ENCODE results near the gene LDLRAD4. TPM values are rescaled to one million over a fixed set of nuclear protein-coding genes. Genes with fewer than 3 reads are reported as not detected.

The LDLRAD4 gene
- total and polyA plus RNA-seq, 9 of the 15 experiments (the other 6 are each of a cell fraction or from before 2014, with no cell fraction given) = 0.01 TPM; not detected in 8

GRCh38 chr18:13521418-13521817 lies 302.9 kb downstream of the LDLRAD4 start:
- no peak for ATAC-seq
- WGBS (ENCODE audit: insufficient coverage, low coverage, missing lambda C conversion rate) = 0% methylated on average over 4 of the region's 4 CpGs
- H3K27me3 ChIP-seq (ENCODE audit: control insufficient read depth in 2 of 2, insufficient read depth in 2 of 2, low read length in 2 of 2) = peaks cover 0 to 24% of the 10 kb centered on the region in 2 experiments; a peak in 2 of 5 replicates
- H3K4me3 ChIP-seq = no peak overlapping the region
- no peak for TF ChIP-seq MAX (CRISPR knock-in tag; IDR thresholded peaks at IDR 0.05)
- TF ChIP-seq ZNF280A (IDR thresholded peaks at IDR 0.05; ENCODE audit: low read depth, partially characterized antibody) = no peak
- no peak for TF ChIP-seq KAT2B (IDR thresholded peaks at IDR 0.05; ENCODE audit: low read depth, low read length)
- no peak for TF ChIP-seq NCOA4 (IDR thresholded peaks at IDR 0.05; ENCODE audit: partially characterized antibody)
- no peak for TF ChIP-seq PRPF4 (IDR thresholded peaks at IDR 0.05; ENCODE audit: insufficient read depth, low read depth, low read length, poor library complexity, severe bottlenecking)
- TF ChIP-seq HIVEP1 (CRISPR knock-in tag; IDR thresholded peaks at IDR 0.05) = no peak
- TF ChIP-seq, protein P1, sequence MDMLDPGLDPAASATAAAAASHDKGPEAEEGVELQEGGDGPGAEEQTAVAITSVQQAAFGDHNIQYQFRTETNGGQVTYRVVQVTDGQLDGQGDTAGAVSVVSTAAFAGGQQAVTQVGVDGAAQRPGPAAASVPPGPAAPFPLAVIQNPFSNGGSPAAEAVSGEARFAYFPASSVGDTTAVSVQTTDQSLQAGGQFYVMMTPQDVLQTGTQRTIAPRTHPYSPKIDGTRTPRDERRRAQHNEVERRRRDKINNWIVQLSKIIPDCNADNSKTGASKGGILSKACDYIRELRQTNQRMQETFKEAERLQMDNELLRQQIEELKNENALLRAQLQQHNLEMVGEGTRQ (CRISPR knock-in tag; IDR thresholded peaks at IDR 0.05) = 0 out of 2 replicates have a peak, but pooled peaks have one; percentile 5
- TF ChIP-seq RAD51 (IDR thresholded peaks at IDR 0.05; ENCODE audit: borderline replicate concordance, low read depth) = 0 out of 2 replicates have a peak, but pooled peaks have one; percentile 38
- in situ Hi-C loops (cut with MboI) (loop anchor here (10.0 kb wide), 1 partner anchor 1113 kb away; no protein-coding TSS in a partner anchor), intact Hi-C loops (cut with micrococcal nuclease) (loop anchor here (10.0 kb wide), 1 partner anchor 57 kb away; no protein-coding TSS in a partner anchor)
- CTCF ChIA-PET (ENCODE audit: low intra/inter-chr PET ratio) = no interaction called here
- H3K9me3 ChIP-seq (replicated peaks; ENCODE audit: control insufficient read depth, insufficient read depth, low read depth, low read length) = no peaks in the 10 kb centered on the region
- H3K79me2 ChIP-seq (ENCODE audit: control insufficient read depth, insufficient read depth, low read length) = no peaks in the 10 kb centered on the region
- BruUV-seq (replicated peaks) = no TSS peak
- no peaks in the 10 kb centered on the region for H3K9me1 ChIP-seq (ENCODE audit: control insufficient read depth, insufficient read depth, low read length)
- no peak overlapping the region for H3K27ac ChIP-seq (ENCODE audit: extremely low read depth, low read depth, low read length)
- no peaks in the 10 kb centered on the region for H3K4me1 ChIP-seq (replicated peaks in 1 of 2; ENCODE audit: control insufficient read depth in 2 of 2, insufficient read depth in 2 of 2, low read length in 2 of 2)
- H2AFZ ChIP-seq (ENCODE audit: low read depth, low read length) = no peak overlapping the region
- no peak overlapping the region for H3K9ac ChIP-seq (ENCODE audit: insufficient read depth in 1 of 2, low read depth in 2 of 2, low read length in 2 of 2)
- no peak for DNase-seq (ENCODE audit: extremely low read depth in 1 of 4, low spot score in 3 of 4)
- FAIRE-seq = no peak
- H4K20me1 ChIP-seq (replicated peaks; ENCODE audit: control insufficient read depth, insufficient read depth, low read length) = no peaks in the 10 kb centered on the region
- no peak overlapping the region for H3K4me2 ChIP-seq (ENCODE audit: insufficient read depth, low read length)
- POLR2A ChIA-PET = interaction anchor here (0.7 kb wide), 1 partner anchor 426 kb away, joined by 4 read pairs; no protein-coding TSS in a partner anchor
- no peaks in the 10 kb centered on the region for H3K36me3 ChIP-seq (ENCODE audit: control insufficient read depth, insufficient read depth, low read length)

Measured in K562 (cell line).